Tibial nerve (tissue), 4 donors: Measurements from ENCODE around the gene RAPGEF2.

Experiments used
- CTCF ChIP-seq, 5 experiments: fragments of 200-600 bp in 3 of 5; fragments of 450-650 bp in 2 of 5; sonication (generic) in 3 of 5; IDR thresholded peaks; one replicate each; pipeline ENCODE4 v1.5.1; 2016 to 2019; ENCODE audit warnings: antibody characterized with exemption in 5 of 5, mild to moderate bottlenecking in 3 of 5, moderate library complexity in 2 of 5
- EP300 ChIP-seq, 2 donors: sonication (generic); formaldehyde crosslinking; IDR thresholded peaks; one replicate each; pipeline ENCODE4 v1.6.1; 2017; ENCODE audit warnings: antibody characterized with exemption in 2 of 2, mild to moderate bottlenecking in 1 of 2
- POLR2A ChIP-seq, 2 donors: fragments of 450-650 bp; IDR thresholded peaks; one replicate each; pipeline ENCODE4 v1.6.1; 2017; ENCODE audit warnings: antibody characterized with exemption in 2 of 2, mild to moderate bottlenecking in 2 of 2, moderate library complexity in 2 of 2

GRCh38 chr4:159312236-159312635 lies 209.4 kb downstream of the RAPGEF2 start:
- TF ChIP-seq CTCF (IDR thresholded peaks at IDR 0.05) (no peak), POLR2A (IDR thresholded peaks at IDR 0.05) (no peak), EP300 (IDR thresholded peaks at IDR 0.05) (no peak)
